ENCODE results near the gene DGCR2.
A peak's percentile ranks its signal among the peaks of the same experiment; 100 is the strongest.
"Not testable (repeated sequence)": the region's sequence is repeated elsewhere in the genome, so short reads cannot be mapped to it uniquely, and the experiment has no call there.

Gene DGCR2

DNA sequence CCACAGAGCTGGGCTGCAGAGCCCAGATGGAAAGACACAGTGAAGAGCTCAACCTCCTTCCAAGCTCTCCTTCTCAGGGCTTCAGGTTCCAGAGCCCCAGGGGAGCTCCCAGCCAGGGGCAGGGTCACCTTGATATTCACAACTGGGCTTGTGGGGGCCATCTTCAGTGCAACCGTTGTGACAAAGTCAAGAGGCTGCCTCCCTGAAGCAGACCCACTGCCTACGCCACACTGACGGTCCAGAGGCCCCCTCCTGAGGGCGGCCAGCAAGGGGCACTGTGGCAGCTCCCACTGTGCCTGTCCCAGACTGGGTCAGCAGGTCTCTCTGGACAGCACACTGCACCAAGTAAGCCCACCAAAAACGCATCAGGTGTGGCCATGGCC lies 84.1 kb downstream of the DGCR2 start:
- no peak for DNase-seq

- DNase-seq: no peak
Measured at GRCh38 chr22:19037282-19038163, 84.7 kb downstream of the DGCR2 start.

DNA sequence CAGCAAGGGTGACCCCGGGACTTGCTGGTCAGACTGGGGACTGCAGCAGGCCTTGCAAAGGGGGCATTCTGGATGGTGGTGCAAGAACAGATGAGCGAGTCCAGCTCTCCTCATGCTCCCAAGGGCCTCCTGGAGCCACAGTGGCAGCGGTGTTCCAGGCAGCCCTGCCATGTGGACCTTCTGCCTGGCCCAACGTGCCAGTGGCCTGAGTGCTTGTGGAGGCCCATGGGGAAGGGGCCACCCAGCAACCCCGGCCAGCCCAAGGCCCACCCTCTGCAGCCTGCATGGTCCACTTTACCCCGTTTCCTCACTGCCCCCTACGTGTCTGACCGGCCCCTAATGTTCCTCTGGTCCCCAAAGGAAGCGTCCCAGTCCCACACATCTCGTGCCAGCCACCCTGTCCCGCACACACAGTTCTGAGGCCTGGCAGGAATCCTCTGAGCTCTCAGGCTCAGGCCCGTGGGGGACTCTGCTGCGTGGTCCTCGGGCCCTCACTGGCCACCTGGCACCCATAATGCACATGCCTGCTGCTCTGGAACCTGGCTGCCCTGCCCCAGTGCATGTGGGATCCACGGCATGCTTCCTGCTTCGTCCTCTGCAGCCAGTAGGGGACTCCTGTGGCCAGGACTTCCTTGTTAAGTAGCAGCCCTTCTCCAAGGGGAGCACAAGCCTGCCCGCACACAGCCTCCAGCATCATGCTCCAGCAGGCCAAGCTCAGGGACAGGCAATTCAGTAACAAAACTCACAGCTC lies 85.5 kb downstream of the DGCR2 start:
- no peak for DNase-seq

GRCh38 chr22:19036229-19036522 lies 86.0 kb downstream of the DGCR2 start:
- no peak for DNase-seq

GRCh38 chr22:19035474-19036228 lies 86.6 kb downstream of the DGCR2 start:
- peak; percentile 68 for DNase-seq

- DNase-seq: not testable (repeated sequence)
Measured at GRCh38 chr22:19035126-19035473, 87.1 kb downstream of the DGCR2 start.

DNA sequence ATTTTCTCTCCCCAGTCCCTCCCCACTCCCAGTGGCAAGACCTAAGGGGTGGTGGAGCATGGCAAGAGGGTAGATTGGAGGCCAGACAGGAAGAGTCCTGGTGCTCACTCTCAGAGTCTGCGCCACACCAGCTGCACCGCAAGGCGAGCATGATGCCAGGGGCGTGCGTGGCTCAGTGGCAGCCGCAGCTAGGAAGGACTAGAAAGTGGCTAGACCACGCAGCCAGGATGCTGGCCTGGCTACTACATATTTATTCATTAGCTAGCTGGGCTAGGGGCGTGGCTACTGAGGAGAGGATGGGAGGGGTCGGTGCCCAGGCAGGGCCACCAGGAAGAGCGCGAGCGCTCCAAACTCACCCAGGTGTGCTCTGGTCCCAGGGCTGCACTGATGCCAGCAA lies 87.5 kb downstream of the DGCR2 start:
- not testable (repeated sequence) for DNase-seq

DNA sequence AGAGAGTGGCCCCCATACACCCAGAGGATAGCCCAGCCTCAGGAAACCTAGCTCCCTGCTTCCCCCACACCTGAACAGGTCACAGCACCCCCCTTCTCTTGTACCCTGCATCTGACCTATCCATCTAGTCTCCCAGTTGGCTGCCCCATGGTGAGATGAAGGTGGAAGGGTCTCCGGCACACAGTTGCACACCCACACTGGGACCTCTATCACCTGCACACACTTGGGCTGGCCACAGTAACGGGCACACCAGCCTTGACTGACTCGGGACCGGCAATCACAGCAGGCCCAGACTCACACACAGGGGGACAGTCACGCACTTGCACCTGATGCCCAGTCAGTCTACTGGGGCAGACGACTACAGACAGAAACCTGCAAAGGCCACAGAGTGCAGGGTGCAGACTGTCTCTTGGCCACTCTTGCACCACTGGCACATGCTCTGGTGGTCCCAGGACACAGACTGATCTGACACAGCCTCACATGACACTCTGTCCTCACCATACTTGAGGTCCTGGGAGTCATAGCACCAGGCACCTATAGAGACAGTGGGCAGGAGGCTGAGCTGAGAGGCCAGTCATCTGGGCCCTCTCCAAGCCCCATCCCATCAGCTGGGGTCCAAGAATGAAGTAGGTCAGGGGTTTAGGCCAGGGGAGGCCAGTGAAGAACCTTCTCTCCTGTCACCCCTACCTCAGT lies 88.0 kb downstream of the DGCR2 start:
- DNase-seq: not testable (repeated sequence)

DNA sequence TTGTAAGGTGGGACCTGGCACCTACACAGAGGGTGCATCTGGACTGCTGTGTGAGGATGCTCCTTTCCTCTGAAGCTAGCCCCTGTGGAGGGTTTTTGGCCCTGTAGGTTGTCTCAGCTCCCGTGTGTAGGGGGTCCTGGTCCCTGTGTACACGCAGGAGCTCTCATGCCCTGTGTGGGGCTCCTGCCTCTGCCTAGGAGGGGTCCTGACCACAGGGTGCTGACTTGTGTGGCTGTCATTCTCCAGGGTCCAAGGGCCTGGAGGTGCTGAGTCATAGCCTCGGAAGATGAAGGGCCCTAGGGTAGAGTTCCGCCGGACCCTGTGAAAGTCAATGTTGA lies 88.7 kb downstream of the DGCR2 start:
- not testable (repeated sequence) for DNase-seq

DNA sequence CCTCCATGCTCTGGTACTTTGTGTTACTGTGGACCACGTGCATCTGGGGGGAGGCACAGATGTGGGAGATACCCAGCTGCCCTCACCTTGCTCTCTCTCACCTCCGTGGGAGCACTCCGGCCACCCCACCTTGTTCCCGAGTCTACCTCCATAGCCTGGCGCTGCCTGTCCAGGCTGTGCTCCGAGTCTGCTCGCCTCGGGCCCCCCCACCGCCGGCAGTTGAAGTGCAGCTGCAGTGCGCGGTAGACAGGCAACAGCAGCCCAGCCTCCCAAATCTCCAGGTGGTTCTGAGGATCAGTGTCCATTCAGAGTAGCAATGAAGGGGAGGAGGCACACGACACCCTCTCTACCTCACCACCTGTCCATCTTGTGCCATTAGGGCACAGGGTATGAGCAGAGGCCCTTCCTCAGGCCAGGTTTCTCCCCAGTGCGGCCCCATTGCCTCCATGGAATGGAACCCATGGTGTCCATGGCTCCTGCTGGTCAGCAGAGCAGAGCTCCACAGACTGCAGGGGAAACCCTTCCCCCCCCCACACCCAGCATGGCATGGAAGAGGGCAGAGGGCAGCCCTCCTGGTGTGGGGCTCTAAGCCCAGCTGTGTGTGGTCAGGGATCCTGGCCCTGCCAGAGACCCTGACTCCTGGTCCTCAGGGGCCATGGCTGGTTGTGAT lies 89.2 kb downstream of the DGCR2 start:
- DNase-seq: not testable (repeated sequence)

GRCh38 chr22:19032156-19032785 lies 89.9 kb downstream of the DGCR2 start:
- DNase-seq: not testable (repeated sequence)

DNA sequence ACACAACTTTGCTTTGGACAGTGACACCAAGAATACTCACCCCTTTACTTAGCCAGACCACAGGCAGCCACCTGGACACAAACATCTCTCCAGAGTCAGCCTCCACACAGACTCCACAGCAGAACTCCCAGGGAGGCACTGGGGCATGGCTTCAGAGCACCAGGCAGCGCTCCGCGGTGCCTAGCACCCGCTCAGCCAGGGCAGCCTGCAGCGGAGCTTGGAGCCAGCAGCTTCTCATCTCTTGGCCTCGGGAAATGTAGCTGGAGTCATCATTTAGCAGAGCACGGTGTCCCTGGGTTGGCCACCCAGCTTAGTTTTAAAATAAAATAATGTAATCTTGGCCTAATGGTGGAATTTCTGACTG lies 91.3 kb downstream of the DGCR2 start:
- DNase-seq: not testable (repeated sequence)

GRCh38 chr22:19030226-19030888 lies 91.9 kb downstream of the DGCR2 start:
- DNase-seq: not testable (repeated sequence)

DNA sequence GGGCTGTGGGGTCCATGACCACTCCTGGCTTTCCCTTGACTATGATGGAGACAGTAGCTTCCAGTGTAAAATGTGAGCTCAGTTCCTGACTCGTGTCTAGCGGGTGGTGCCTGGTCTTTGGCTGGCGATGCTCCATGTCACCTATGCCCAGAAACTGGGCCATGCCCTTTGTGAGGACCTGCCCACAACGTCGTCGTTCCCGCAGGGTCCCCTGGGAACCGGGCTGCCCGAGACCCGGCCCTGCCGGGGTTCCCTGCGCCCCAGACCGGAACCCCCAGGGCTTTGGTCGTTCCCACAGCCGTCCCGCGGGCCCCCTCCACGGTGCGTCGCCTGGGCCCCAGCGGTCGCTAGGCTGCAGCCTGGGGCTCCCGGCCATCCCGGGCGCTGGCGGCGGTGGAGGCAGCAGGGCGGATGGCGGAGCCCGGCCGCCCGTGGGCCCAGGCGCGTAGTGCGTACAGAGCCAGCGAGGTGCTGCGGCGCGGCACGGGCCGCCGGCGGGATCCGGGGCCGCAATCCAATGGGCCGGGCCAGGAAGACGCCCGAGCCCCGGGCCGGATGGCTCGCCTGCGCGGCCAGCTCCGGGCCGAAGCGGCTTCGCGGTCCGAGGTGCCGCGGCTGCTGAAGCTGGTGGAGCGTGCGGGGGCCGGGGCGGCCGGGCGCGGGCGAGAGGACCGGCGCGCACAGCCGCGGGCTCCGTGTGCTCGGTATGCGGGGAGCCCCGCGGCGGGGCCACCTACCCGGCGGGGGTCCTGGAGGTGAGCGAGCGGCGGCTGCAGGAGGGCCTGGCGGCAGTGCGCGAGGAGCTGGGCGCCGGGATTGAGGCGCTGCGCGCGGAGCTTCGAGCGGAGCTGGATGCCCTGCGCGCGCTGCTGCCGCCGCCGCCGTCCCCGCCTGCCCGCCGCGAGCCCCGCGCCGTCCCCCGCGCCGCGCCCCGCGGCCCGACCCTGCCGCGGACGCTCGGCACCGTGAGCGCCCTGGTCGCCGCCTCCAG lies 92.8 kb downstream of the DGCR2 start:
- not testable (repeated sequence) for DNase-seq

- DNase-seq: not testable (repeated sequence)
Measured at GRCh38 chr22:19028060-19028455, 94.2 kb downstream of the DGCR2 start.

DNA sequence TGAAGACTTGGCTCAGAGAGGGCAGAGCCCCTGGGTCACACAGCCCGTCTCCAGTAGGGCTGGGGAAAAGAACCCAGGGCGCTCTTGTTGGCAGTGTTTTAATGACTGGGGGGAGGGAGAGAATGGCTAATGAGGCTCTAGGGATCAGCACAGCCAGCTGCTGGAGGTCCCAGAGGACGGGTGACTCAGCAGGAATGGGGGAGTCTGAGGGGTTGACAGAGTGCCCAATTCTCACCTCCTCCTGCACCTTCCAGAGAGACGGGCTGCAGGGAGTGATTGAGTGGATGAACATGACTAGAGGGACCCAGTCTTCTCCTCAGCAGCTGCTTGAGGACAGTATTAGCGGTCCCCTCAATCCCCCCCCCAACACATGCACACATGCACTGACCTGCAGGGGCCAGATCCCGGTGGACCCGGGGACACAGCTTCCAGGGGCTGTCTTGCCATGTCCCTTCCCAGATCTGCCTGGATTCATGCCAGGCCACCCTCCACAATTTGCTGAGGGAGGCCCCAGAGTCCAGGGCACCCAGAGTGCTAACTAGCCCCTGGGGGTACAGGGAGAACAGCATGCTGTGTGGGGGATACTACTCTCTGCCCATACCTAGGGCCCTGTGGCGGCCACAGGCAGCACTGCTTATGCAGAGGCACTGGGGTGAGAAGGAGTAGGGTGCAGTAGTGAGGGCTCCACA lies 94.7 kb downstream of the DGCR2 start:
- not testable (repeated sequence) for DNase-seq

DNA sequence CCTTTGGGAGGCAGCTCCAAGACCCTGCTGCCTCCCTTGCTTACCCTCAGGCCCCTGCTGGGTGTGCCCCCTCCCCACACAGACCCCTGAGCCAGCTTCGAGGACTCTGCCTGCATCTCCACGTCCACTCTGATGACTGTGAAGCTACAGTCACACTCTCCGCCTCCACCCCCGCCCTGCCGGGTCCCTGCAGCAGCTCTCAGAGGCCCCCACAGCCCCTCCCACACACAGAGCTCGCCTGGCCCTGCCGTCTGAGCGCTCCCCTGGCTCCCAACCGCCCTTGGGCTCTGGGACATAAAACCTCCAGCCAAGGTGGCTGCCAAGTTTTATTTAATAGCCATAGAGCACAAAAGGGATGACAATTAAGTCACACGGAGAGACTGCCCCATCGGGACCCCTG lies 96.1 kb downstream of the DGCR2 start:
- not testable (repeated sequence) for DNase-seq

- not testable (repeated sequence) for DNase-seq
Measured at GRCh38 chr22:19024956-19025489, 97.2 kb downstream of the DGCR2 start.

DNA sequence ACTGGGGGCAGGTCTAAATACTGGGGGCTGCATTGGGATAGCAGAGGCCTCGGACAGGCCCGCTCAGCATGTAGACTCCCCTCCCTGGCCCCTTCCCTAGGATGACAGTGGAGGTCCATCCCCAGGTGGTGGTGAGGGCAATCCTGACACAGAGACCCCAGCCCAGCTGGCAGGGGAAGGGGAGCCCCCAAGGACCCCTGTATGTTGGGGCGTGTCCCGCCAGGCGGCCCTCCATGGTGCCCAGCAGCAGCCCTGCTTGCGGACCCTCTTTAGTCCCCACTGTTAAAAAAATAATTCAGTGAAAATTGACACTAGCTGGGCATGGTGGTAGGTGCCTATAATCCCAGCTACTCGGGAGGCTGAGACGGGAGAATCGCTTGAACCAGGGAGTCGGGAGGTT lies 98.3 kb downstream of the DGCR2 start:
- not testable (repeated sequence) for DNase-seq
